Small intestine (tissue), 7 donors: ENCODE measurements around the gene TMEM170B. TPM values are rescaled to one million over a fixed set of nuclear protein-coding genes. Genes with fewer than 3 reads are reported as not detected.

Experiments used
- DNase-seq, 2 donors: peaks; one replicate each; pipeline versions ENCODE4 v3.0.0 to v3.0.0-alpha.2; 2013
- FAIRE-seq: peaks from 2 replicates; lab custom pipeline; 2012; peaks lifted over from hg19 to GRCh38; lab: Jason Lieb, UNC
- H3K27ac ChIP-seq, 3 donors: one replicate each; pipeline ENCODE4 v1.5.1; 2013; ENCODE audit warnings: low read length in 2 of 3, mild to moderate bottlenecking in 2 of 3, control low read depth in 1 of 3, inconsistent platforms in 1 of 3, low read depth in 1 of 3, moderate library complexity in 1 of 3
- H3K27me3 ChIP-seq, 3 donors: one replicate each; pipeline ENCODE4 v1.6.1; 2013; ENCODE audit warnings: low read length in 3 of 3, inconsistent platforms in 1 of 3; ENCODE audit not compliant: control insufficient read depth in 3 of 3, insufficient read depth in 3 of 3
- H3K36me3 ChIP-seq, 3 donors: one replicate each; pipeline ENCODE4 v1.6.1; 2013; ENCODE audit warnings: low read length in 3 of 3, inconsistent platforms in 1 of 3, low read depth in 1 of 3, mild to moderate bottlenecking in 1 of 3, moderate library complexity in 1 of 3; ENCODE audit not compliant: control insufficient read depth in 3 of 3, insufficient read depth in 2 of 3
- H3K4me1 ChIP-seq, 3 donors: one replicate each; pipeline ENCODE4 v1.6.1; 2013; ENCODE audit warnings: low read length in 2 of 3, inconsistent platforms in 1 of 3, low read depth in 1 of 3, mild to moderate bottlenecking in 1 of 3, moderate library complexity in 1 of 3; ENCODE audit not compliant: control insufficient read depth in 3 of 3, insufficient read depth in 2 of 3
- H3K4me3 ChIP-seq, 3 donors: one replicate each; pipeline ENCODE4 v1.5.1; 2013; ENCODE audit warnings: low read length in 3 of 3, control low read depth in 1 of 3, inconsistent platforms in 1 of 3, low read depth in 1 of 3, mild to moderate bottlenecking in 1 of 3, moderate library complexity in 1 of 3
- H3K9me3 ChIP-seq, 2 donors: one replicate each; pipeline ENCODE4 v1.6.1; 2013; ENCODE audit warnings: low read depth in 1 of 2, low read length in 1 of 2; ENCODE audit not compliant: control insufficient read depth in 2 of 2, insufficient read depth in 1 of 2
- WGBS, 3 donors: extraction: QIAGEN DNeasy Blood & Tissue Kit; methylation state at CpG; one replicate each; pipeline ENCODE4 v1.1.7; 2013; 5-methylcytosine and 5-hydroxymethylcytosine counted together
- polyA plus RNA-seq, 4 donors: library from polyadenylated mRNA; stranded (reverse) in 3 of 4; unstranded in 1 of 4; fragments of 200-250 nt in 3 of 4; fragments of 120-200 nt in 1 of 4; gene quantifications; one replicate each; pipeline versions ENCODE4 v1.2.1 to v1.2.3, GENCODE V29; 2013
- donor health status: healthy with polysubstance abuse.
- donor health status: control.
- donor health status: control.
- donor health status: Bipolar disorder and iron deficiency.
- donor health status: healthy.

TMEM170B gene
- polyA plus RNA-seq, 4 donors = under 0.01 to 3.6 (median 0.78) TPM

DNA sequence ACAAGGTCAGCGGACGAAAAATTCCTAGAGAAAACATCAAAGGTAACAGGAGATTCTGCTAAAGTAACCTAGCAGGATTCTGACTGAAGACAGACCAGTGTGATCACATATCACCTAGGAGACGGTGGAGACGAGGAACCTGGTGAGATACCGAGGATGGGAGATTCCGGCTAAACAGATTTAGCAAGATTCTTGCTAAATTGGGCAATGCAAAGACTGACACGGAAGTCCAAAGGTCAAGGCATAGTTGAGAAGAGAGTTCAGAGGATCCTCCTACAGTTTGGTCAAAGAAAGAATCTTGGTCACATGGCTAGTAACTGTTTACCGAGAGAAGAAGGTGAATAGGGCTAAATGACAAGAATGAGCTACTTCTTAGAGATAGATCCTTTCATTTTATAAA lies 61.1 kb downstream of the TMEM170B start:
- DNase-seq (peak in 1 of 2 donors; percentile 86), FAIRE-seq (no peak)
- no peak overlapping the region for H3K4me3 ChIP-seq
- no peaks in the 10 kb centered on the region for H3K27me3 ChIP-seq
- peak overlapping the region in 1 of 3 donors; percentile 58 for H3K27ac ChIP-seq
- H3K4me1 ChIP-seq = peaks cover 0 to 4% (median 0%) of the 10 kb centered on the region in 3 donors
- 45 to 58% (median 50%) methylated on average over 8 of the region's 8 CpGs for WGBS, 3 donors
- H3K36me3 ChIP-seq = no peaks in the 10 kb centered on the region
- no peaks in the 10 kb centered on the region for H3K9me3 ChIP-seq

GRCh38 chr6:11600251-11600650 lies 62.7 kb downstream of the TMEM170B start:
- Histone ChIP-seq H3K9me3 (no peaks in the 10 kb centered on the region), H3K4me1 (peaks cover 0 to 4% (median 0%) of the 10 kb centered on the region in 3 donors), H3K27me3 (no peaks in the 10 kb centered on the region), H3K36me3 (no peaks in the 10 kb centered on the region), H3K4me3 (no peak overlapping the region), H3K27ac (no peak overlapping the region)
- WGBS, 3 donors = 88 to 94% (median 92%) methylated on average over 7 of the region's 7 CpGs
- FAIRE-seq (no peak), DNase-seq (no peak)

- peaks cover 0 to 13% (median 8%) of the 10 kb centered on the region in 3 donors for H3K4me1 ChIP-seq
- H3K9me3 ChIP-seq = no peaks in the 10 kb centered on the region
- 71 to 87% (median 82%) methylated on average over 7 of the region's 7 CpGs for WGBS, 3 donors
- DNase-seq (no peak), FAIRE-seq (no peak)
- no peaks in the 10 kb centered on the region for H3K27me3 ChIP-seq
- no peaks in the 10 kb centered on the region for H3K36me3 ChIP-seq
- no peak overlapping the region for H3K27ac ChIP-seq
- H3K4me3 ChIP-seq = no peak overlapping the region
Observed at GRCh38 chr6:11601776-11602605, 64.4 kb downstream of the TMEM170B start.

DNA sequence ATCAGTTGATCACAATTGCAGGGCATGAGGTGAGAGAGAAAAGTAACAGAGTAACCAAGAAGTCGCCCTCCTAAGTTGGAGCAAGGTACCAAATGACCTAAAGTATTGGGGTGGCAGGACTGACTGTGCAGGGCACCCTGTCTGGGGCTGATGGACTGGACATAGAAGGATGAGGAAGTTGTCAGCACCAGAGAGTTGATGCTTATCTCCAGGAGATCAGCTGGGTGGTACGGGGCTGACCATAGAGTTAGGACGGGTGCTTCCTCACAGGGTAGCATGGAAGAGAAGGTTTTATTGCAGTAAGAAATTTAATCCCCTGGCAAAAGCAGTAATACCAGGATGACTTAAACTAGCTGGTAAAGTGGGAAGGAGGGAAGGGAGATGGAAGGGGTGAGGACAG lies 66.7 kb downstream of the TMEM170B start:
- peaks cover 0 to 11% (median 10%) of the 10 kb centered on the region in 3 donors for H3K4me1 ChIP-seq
- no peaks in the 10 kb centered on the region for H3K27me3 ChIP-seq
- no peak for DNase-seq
- no peak overlapping the region for H3K4me3 ChIP-seq
- no peak for FAIRE-seq
- WGBS, 3 donors = 68 to 85% (median 78%) methylated on average over 3 of the region's 3 CpGs
- no peaks in the 10 kb centered on the region for H3K9me3 ChIP-seq
- no peak overlapping the region for H3K27ac ChIP-seq
- no peaks in the 10 kb centered on the region for H3K36me3 ChIP-seq

DNA sequence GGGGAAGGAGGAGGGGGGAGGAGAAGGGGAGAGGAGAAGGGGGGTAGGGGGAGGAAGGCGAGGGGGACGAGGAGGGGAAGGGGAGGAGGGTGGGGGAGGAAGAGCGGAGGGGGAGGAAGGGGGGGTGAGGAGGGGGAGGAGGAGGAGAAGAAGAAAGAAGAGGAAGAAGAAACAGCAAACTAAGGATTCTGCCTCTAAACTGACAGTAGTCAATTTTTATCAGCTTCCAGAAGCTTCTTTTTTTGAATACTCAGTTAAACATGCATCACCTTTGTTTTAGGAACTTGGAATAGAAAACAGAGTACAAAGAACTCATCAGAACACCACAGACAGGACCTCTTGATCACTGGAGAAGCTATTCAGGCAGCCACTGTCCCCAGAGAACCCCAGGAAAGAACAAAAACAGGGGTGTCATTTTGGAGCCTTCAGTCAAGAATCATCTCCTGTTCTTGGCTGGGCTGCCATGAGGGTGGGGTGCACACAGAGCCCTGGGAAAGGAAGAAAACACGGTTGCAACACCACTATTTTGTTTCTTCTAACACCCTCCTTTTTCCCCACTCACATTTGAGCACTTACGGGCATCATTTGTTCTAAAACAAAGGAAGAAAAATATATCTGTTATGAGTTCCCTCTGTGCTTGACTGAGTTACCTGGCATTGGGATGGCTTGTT lies 67.4 kb downstream of the TMEM170B start:
- H3K4me1 ChIP-seq = peaks cover 0 to 11% (median 10%) of the 10 kb centered on the region in 3 donors
- H3K9me3 ChIP-seq = no peaks in the 10 kb centered on the region
- no peaks in the 10 kb centered on the region for H3K27me3 ChIP-seq
- no peak overlapping the region for H3K4me3 ChIP-seq
- FAIRE-seq (no peak), DNase-seq (no peak)
- no peaks in the 10 kb centered on the region for H3K36me3 ChIP-seq
- no peak overlapping the region for H3K27ac ChIP-seq
- WGBS, 3 donors = 62 to 78% (median 71%) methylated on average over 5 of the region's 5 CpGs

GRCh38 chr6:11605507-11605905 lies 68.0 kb downstream of the TMEM170B start:
- Histone ChIP-seq H3K27me3 (no peaks in the 10 kb centered on the region), H3K9me3 (no peaks in the 10 kb centered on the region), H3K27ac (no peak overlapping the region), H3K4me1 (peaks cover 0 to 11% (median 10%) of the 10 kb centered on the region in 3 donors), H3K36me3 (no peaks in the 10 kb centered on the region), H3K4me3 (no peak overlapping the region)
- peak; percentile 18 to 33 for DNase-seq
- FAIRE-seq = no peak
- WGBS, 3 donors = 41 to 65% (median 51%) methylated on average over 4 of the region's 4 CpGs

- peaks cover 0 to 11% (median 10%) of the 10 kb centered on the region in 3 donors for H3K4me1 ChIP-seq
- no peaks in the 10 kb centered on the region for H3K27me3 ChIP-seq
- WGBS, 3 donors = 6 to 38% (median 29%) methylated on average over 6 of the region's 6 CpGs
- H3K36me3 ChIP-seq = no peaks in the 10 kb centered on the region
- no peak overlapping the region for H3K4me3 ChIP-seq
- peak in 1 of 2 donors; percentile 12 for DNase-seq
- H3K27ac ChIP-seq = peak overlapping the region in 1 of 3 donors; percentile 27
- no peak for FAIRE-seq
- no peaks in the 10 kb centered on the region for H3K9me3 ChIP-seq
Observed at GRCh38 chr6:11606332-11606731, 68.8 kb downstream of the TMEM170B start.

DNA sequence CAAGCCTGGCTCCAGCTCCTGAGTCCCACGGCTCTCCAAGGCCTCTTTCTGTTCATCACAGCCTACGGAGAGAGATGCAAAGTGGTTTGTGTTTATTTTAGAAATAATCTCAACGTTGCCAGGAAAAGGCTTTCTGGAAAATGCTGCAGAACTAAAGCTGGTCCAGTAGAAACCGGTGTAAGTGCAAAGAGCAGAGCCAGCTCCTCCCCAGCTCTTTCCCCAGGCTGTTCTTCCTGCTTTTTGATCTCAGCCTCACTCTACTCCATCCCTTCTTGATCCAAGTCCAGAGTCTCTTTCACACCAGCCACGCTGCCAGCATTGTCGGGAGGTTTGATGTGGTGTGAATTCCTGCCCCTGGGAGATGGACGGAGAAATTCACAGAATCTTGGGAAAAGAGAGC lies 69.8 kb downstream of the TMEM170B start:
- FAIRE-seq (no peak), DNase-seq (peak; percentile 29 to 52)
- Histone ChIP-seq H3K27ac (peak overlapping the region in 1 of 3 donors; percentile 68), H3K36me3 (no peaks in the 10 kb centered on the region), H3K27me3 (no peaks in the 10 kb centered on the region), H3K4me3 (no peak overlapping the region), H3K9me3 (no peaks in the 10 kb centered on the region), H3K4me1 (peaks cover 0 to 11% (median 10%) of the 10 kb centered on the region in 3 donors)
- WGBS, 3 donors = 17 to 26% (median 23%) methylated on average over 7 of the region's 7 CpGs
